K562 (cell line): Measurements from ENCODE around the gene OGDH. TPM values are rescaled to one million over a fixed set of nuclear protein-coding genes. Genes with fewer than 3 reads are reported as not detected.

ENCODE experiments used
- ATAC-seq: fragments of 200-7000 bp; cut with Tn5 transposase; 3 replicates; pipeline ENCODE4 v1.9.1; 2020; ENCODE audit warnings: moderate library complexity
- BruUV-seq: library from RNA; stranded (reverse); fragments of 400-500 nt; replicated peaks from 2 replicates; lab custom pipeline; 2021; lab: Mats Ljungman, UMichigan
- CTCF ChIA-PET: fragments of 300-600 bp; formaldehyde crosslinking; extraction: SDS; loops from one replicate; lab custom pipeline; 2021; ENCODE audit warnings: low intra/inter-chr PET ratio; lab: Yijun Ruan, JAX
- POLR2A ChIA-PET: fragments of 300-600, 350-650 bp; sonication (Branson Sonifier 250); formaldehyde crosslinking; extraction: SDS; loops from one replicate; lab custom pipeline; 2021; ENCODE audit warnings: antibody characterized with exemption, inconsistent platforms; lab: Yijun Ruan, JAX
- DNase-seq, 4 experiments: peaks; one replicate each; pipeline versions ENCODE4 v3.0.0 to v3.0.0-alpha.2; 2011 to 2018; ENCODE audit warnings: low spot score in 3 of 4, mixed read lengths in 3 of 4; ENCODE audit errors: extremely low read depth in 1 of 4
- FAIRE-seq: peaks from 2 replicates; lab custom pipeline; 2011; peaks lifted over from hg19 to GRCh38; lab: Jason Lieb, UNC
- H2AFZ ChIP-seq: 2 replicates; pipeline ENCODE4 v1.6.0; 2011; ENCODE audit warnings: low read depth, low read length, control low read depth, inconsistent platforms
- H3K27ac ChIP-seq: fragments of 200-600 bp; 3 replicates; pipeline ENCODE4 v1.8.0; 2011; ENCODE audit warnings: low read depth, mild to moderate bottlenecking, control low read depth, inconsistent platforms, low read length, moderate library complexity, mixed read lengths; ENCODE audit errors: extremely low read depth
- H3K27me3 ChIP-seq, 2 experiments: fragments of 300-600 bp in 1 of 2; 2 replicates in 1 of 2; 3 replicates in 1 of 2; pipeline versions ENCODE4 v1.6.0 to v1.8.0; 2011; ENCODE audit warnings: inconsistent platforms in 2 of 2, low read length in 2 of 2, mild to moderate bottlenecking in 1 of 2, mixed read lengths in 1 of 2, moderate library complexity in 1 of 2; ENCODE audit not compliant: control insufficient read depth in 2 of 2, insufficient read depth in 2 of 2
- H3K36me3 ChIP-seq: fragments of 300-600 bp; 3 replicates; pipeline ENCODE4 v1.8.0; 2011; ENCODE audit warnings: mild to moderate bottlenecking, low read length, inconsistent platforms; ENCODE audit not compliant: control insufficient read depth, insufficient read depth
- H3K4me1 ChIP-seq, 2 experiments: fragments of 200-600 bp in 1 of 2; replicated peaks in 1 of 2; 2 replicates in 1 of 2; 3 replicates in 1 of 2; pipeline versions ENCODE4 v1.5.1 to v1.8.0; 2011; ENCODE audit warnings: inconsistent platforms in 2 of 2, low read length in 2 of 2, mild to moderate bottlenecking in 1 of 2, mixed read lengths in 1 of 2, moderate library complexity in 1 of 2; ENCODE audit not compliant: control insufficient read depth in 2 of 2, insufficient read depth in 2 of 2
- H3K4me2 ChIP-seq: 2 replicates; pipeline ENCODE4 v1.6.1; 2011; ENCODE audit warnings: low read length, control low read depth, inconsistent platforms, mixed read lengths; ENCODE audit not compliant: insufficient read depth
- H3K4me3 ChIP-seq: fragments of 200-600 bp; sonication (generic), shearing (Covaris generic); 2 replicates; pipeline ENCODE4 v1.5.1; 2016; ENCODE audit warnings: control low read depth, inconsistent platforms
- H3K79me2 ChIP-seq: fragments of 200-600 bp; 3 replicates; pipeline ENCODE4 v1.8.0; 2011; ENCODE audit warnings: low read length, inconsistent platforms; ENCODE audit not compliant: control insufficient read depth, insufficient read depth
- H3K9ac ChIP-seq, 2 experiments: 2 replicates each; pipeline versions ENCODE4 v1.6.0 to v1.6.1; 2011; ENCODE audit warnings: low read depth in 2 of 2, low read length in 2 of 2, control low read depth in 1 of 2, inconsistent platforms in 1 of 2, mild to moderate bottlenecking in 1 of 2, mixed read lengths in 1 of 2; ENCODE audit not compliant: insufficient read depth in 1 of 2
- H3K9me1 ChIP-seq: one replicate; pipeline ENCODE4 v1.6.0; 2011; ENCODE audit warnings: inconsistent platforms, mild to moderate bottlenecking, low read length, moderate library complexity; ENCODE audit not compliant: control insufficient read depth, insufficient read depth
- H3K9me3 ChIP-seq: replicated peaks from 2 replicates; pipeline ENCODE4 v1.5.1; 2011; ENCODE audit warnings: low read depth, low read length, inconsistent platforms; ENCODE audit not compliant: control insufficient read depth, insufficient read depth
- H4K20me1 ChIP-seq: replicated peaks from 2 replicates; pipeline ENCODE4 v1.6.1; 2011; ENCODE audit warnings: low read length, inconsistent platforms, mixed read lengths; ENCODE audit not compliant: control insufficient read depth, insufficient read depth
- ARID1B ChIP-seq: fragments of 450-650 bp; IDR thresholded peaks from 2 replicates; pipeline ENCODE4 v1.6.1; 2016; ENCODE audit warnings: antibody characterized with exemption, mild to moderate bottlenecking, inconsistent platforms
- ATF3 ChIP-seq, 2 experiments: fragments of 450-650 bp in 1 of 2; sonication (generic) in 1 of 2; formaldehyde crosslinking in 1 of 2; IDR thresholded peaks in 1 of 2; conservative IDR thresholded peaks in 1 of 2; 2 replicates each; pipeline versions ENCODE4 v1.6.1 to v1.8.1; 2016 to 2023; ENCODE audit warnings: mild to moderate bottlenecking in 2 of 2, moderate library complexity in 2 of 2, inconsistent platforms in 1 of 2, missing genetic modification reagents in 1 of 2
- DPF2 ChIP-seq: fragments of 450-650 bp; IDR thresholded peaks from 2 replicates; pipeline ENCODE4 v1.6.1; 2016
- EHMT2 ChIP-seq: fragments of 450-650 bp; IDR thresholded peaks from 2 replicates; pipeline ENCODE4 v1.6.1; 2018; ENCODE audit warnings: antibody characterized with exemption
- HMG20A ChIP-seq: fragments of 450-650 bp; formaldehyde crosslinking; conservative IDR thresholded peaks from 2 replicates; pipeline ENCODE4 v1.4.0; 2020; ENCODE audit warnings: mild to moderate bottlenecking, mixed read lengths
- MYBL2 ChIP-seq, 2 experiments: fragments of 450-650 bp in 1 of 2; sonication (generic) in 1 of 2; formaldehyde crosslinking in 1 of 2; IDR thresholded peaks; 2 replicates each; pipeline versions ENCODE4 v1.6.1 to v1.8.1; 2017 to 2022; ENCODE audit warnings: borderline replicate concordance in 1 of 2, inconsistent platforms in 1 of 2, low read depth in 1 of 2, mild to moderate bottlenecking in 1 of 2, missing genetic modification reagents in 1 of 2, moderate library complexity in 1 of 2
- USF2 ChIP-seq: sonication (generic); formaldehyde crosslinking; IDR thresholded peaks from 2 replicates; pipeline ENCODE4 v1.5.0; 2020; ENCODE audit warnings: missing genetic modification reagents
- ZBTB12 ChIP-seq: fragments of 250-450 bp; sonication (Bioruptor Pico); IDR thresholded peaks from 2 replicates; pipeline ENCODE4 v1.4.0; 2020
- ZNF197 ChIP-seq: fragments of 200-800 bp; sonication (Bioruptor generic); IDR thresholded peaks from 2 replicates; pipeline ENCODE4 v1.6.1; 2016; ENCODE audit warnings: low read depth, missing genetic modification characterization, missing compliant biosample characterization
- ZNF239 ChIP-seq: fragments of 250-450 bp; sonication (Bioruptor Pico); IDR thresholded peaks from 2 replicates; pipeline ENCODE4 v1.4.0; 2020; ENCODE audit warnings: mild to moderate bottlenecking
- ZNF639 ChIP-seq, 2 experiments: fragments of 200-800 bp in 1 of 2; sonication (Bioruptor generic) in 1 of 2; sonication (generic) in 1 of 2; formaldehyde crosslinking in 1 of 2; IDR thresholded peaks in 1 of 2; conservative IDR thresholded peaks in 1 of 2; 2 replicates each; pipeline versions ENCODE4 v1.5.0 to v1.6.1; 2016 to 2020; ENCODE audit warnings: missing compliant biosample characterization in 1 of 2, missing genetic modification characterization in 1 of 2, missing genetic modification reagents in 1 of 2
- ZNF766 ChIP-seq: fragments of 200-800 bp; sonication (Bioruptor generic); conservative IDR thresholded peaks from 2 replicates; pipeline ENCODE4 v1.6.1; 2016; ENCODE audit warnings: missing genetic modification characterization, missing compliant biosample characterization
- WGBS: fragments of 100-300 bp; shearing (Covaris generic); methylation state at CpG from one replicate; pipeline ENCODE4 v1.1.6; 2016; ENCODE audit warnings: low coverage, mixed read lengths; ENCODE audit not compliant: insufficient coverage; ENCODE audit errors: missing lambda C conversion rate; 5-methylcytosine and 5-hydroxymethylcytosine counted together
- in situ Hi-C: fragments of 300-500 bp; cut with MboI; formaldehyde crosslinking; loops from 4 replicates; pipeline ENCODE4 v1.15.0; 2018; ENCODE audit warnings: inconsistent platforms, mixed read lengths
- intact Hi-C: fragments of 100-400 bp; cut with micrococcal nuclease; formaldehyde crosslinking; loops from 2 replicates; pipeline ENCODE4 v1.14.2; 2022
- polyA plus RNA-seq, 8 experiments: library from polyadenylated mRNA; depleted of rRNA in 4 of 8; stranded (reverse) in 5 of 8; unstranded in 3 of 8; fragments of >200 nt; fragmentation: Nextera tagmentation in 2 of 8; fragmentation: Illumina TruSeq in 1 of 8; extraction: Ambion mirVana in 2 of 8; extraction: Trizol in 1 of 8; gene quantifications; 2 replicates each; pipeline versions ENCODE4 v1.2.1 to v1.2.3, GENCODE V29; 2011 to 2014; ENCODE audit warnings: inconsistent platforms in 1 of 8, missing spikeins in 1 of 8
- total RNA-seq, 7 experiments: library from RNA; depleted of rRNA in 6 of 7; stranded (reverse); fragments of >200 nt in 6 of 7; fragmentation: Illumina TruSeq in 2 of 7; extraction: Trizol in 2 of 7; gene quantifications; 2 replicates each; pipeline versions ENCODE4 v1.2.1 to v1.2.3, GENCODE V29; 2011 to 2021; ENCODE audit warnings: low replicate concordance in 1 of 7

The OGDH gene
- total and polyA plus RNA-seq, 9 of the 15 experiments (the other 6 are each of a cell fraction or from before 2014, with no cell fraction given): 3.1 to 80.3 (median 23.5) TPM

GRCh38 chr7:44618045-44618444, 11.6 kb downstream of the OGDH start (continued):
- no peak for TF ChIP-seq ZNF197 (CRISPR knock-in tag)

GRCh38 chr7:44618753-44619152, 12.3 kb downstream of the OGDH start:
- Histone ChIP-seq H3K4me1 (peaks cover 0 to 34% of the 10 kb centered on the region in 2 experiments; a peak in 3 of 5 replicates), H3K27me3 (no peaks in the 10 kb centered on the region), H3K36me3 (peaks cover 17% of the 10 kb centered on the region; the same call in 2 of the 3 replicates), H3K4me3 (no peak overlapping the region), H3K9ac (no peak overlapping the region), H4K20me1 (peaks cover 11% of the 10 kb centered on the region), H3K9me1 (no peaks in the 10 kb centered on the region), H2AFZ (no peak overlapping the region), H3K27ac (peak overlapping the region; percentile 22; the same call in 1 of the 3 replicates), H3K9me3 (no peaks in the 10 kb centered on the region), H3K79me2 (peaks cover 98% of the 10 kb centered on the region), H3K4me2 (no peak overlapping the region)
- 41% methylated on average over 3 of the region's 3 CpGs for WGBS
- ATAC-seq (peak; percentile 44), FAIRE-seq (no peak), DNase-seq (no peak)
- no TSS peak for BruUV-seq
- CTCF ChIA-PET: no interaction called here
- in situ Hi-C loops (no loop called here), intact Hi-C loops (no loop called here)
- POLR2A ChIA-PET: interaction anchor here (1.1 to 1.2 kb wide), 2 partner anchors 12 to 14 kb away, joined by 3 read pairs; partner anchors contain the start of gene OGDH
- TF ChIP-seq DPF2: 0 out of 2 replicates have a peak, but pooled peaks have one; percentile 19
- 0 out of 2 replicates have a peak, but pooled peaks have one; percentile 5 for TF ChIP-seq ZBTB12
- TF ChIP-seq ARID1B: 0 out of 2 replicates have a peak, but pooled peaks have one; percentile 10
- no peak for TF ChIP-seq HMG20A (CRISPR knock-in tag)
- no peak for TF ChIP-seq USF2 (CRISPR knock-in tag)
- TF ChIP-seq MYBL2 (IDR thresholded peaks at IDR 0.05; ENCODE audit: low read depth): no peak
- TF ChIP-seq MYBL2 (CRISPR knock-in tag; IDR thresholded peaks at IDR 0.05; ENCODE audit: borderline replicate concordance): no peak
- no peak for TF ChIP-seq ZNF766
- peak in 1 of 2 experiments; percentile 38; a peak in 1 of 4 replicates for TF ChIP-seq ZNF639 (CRISPR knock-in tag; conservative IDR thresholded peaks at IDR 0.05 in 1 of 2, IDR thresholded peaks at IDR 0.05 in 1 of 2)
- no peak for TF ChIP-seq EHMT2
- TF ChIP-seq ATF3 (IDR thresholded peaks at IDR 0.05): no peak
- TF ChIP-seq ATF3 (CRISPR knock-in tag; conservative IDR thresholded peaks at IDR 0.05): no peak
- 0 out of 2 replicates have a peak, but pooled peaks have one; percentile 13 for TF ChIP-seq ZNF239 (CRISPR knock-in tag)
